Bronchial smooth muscle cell (primary cell): ENCODE measurements around the gene ANKRD13C. TPM values are rescaled to one million over a fixed set of nuclear protein-coding genes. Genes with fewer than 3 reads are reported as not detected.

Experiments
- total RNA-seq: library from RNA; depleted of rRNA; stranded (reverse); fragments of >200 nt; gene quantifications from 2 replicates; pipeline ENCODE4 v1.2.1, GENCODE V29; 2014

Gene ANKRD13C
- 22.8 and 26.0 TPM in 2 replicates for total RNA-seq

GRCh38 chr1:70354332-70355110, at the start of gene ANKRD13C:
ANKRD13C (minus strand) TSS chr1:70354722; CDS start chr1:70354408, 314 bp downstream.

DNA sequence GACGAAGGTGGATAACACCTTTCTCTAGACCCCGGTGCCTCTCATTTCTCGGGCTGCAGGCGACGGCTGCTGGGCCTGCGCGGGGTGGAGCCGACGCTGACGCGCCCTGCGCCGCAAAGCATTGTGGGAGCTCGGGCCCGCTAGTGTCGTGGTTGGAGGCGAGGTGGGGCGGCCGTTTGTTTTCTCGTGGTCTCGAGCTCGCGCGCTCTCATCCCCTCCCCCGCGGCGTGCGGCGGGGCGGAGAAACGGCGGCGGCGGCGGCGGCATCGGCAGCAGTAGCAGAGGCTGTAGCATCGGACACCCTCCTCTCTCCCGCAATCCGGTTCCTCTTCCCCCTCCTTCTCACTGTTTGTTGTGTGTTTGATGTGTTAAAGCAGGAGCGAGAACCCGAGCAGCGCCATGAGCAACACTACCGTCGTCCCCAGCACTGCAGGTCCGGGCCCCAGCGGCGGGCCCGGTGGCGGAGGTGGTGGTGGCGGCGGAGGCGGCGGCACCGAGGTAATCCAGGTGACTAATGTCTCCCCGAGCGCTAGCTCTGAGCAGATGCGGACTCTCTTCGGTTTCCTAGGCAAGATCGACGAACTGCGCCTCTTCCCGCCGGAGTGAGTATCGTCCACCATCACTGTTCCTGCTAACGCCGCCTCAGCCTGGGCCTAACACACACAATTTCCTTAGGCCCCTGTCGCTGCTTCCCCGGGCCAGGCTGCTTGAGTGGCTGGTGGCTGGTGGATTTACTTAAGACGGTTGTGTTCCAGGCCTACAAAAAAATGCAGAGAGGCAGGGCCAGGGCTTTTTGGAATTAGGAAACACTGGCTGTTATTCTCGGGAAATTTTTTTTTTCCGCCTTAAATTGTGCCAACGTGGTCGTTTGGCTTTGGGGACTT, 133.0 kb downstream of the ANKRD13C start, which contains the start of gene SRSF11:
SRSF11 (plus strand) TSS at position 143 of the 884 bp plus-strand sequence; CDS start at position 400, 257 bp downstream.

Other genes starting within 250 kb of the ANKRD13C start
- 11.3 and 15.3 TPM in 2 replicates for gene LRRC40, start 149.1 kb downstream of the ANKRD13C start, total RNA-seq
- gene SRSF11, start 133.3 kb downstream of the ANKRD13C start, total RNA-seq, result 93.2 and 115 TPM in 2 replicates
- 1.3 and 1.7 TPM in 2 replicates for gene CTH, start 56.5 kb upstream of the ANKRD13C start, total RNA-seq